Measurements from ENCODE around the gene TCAF1. TPM values are rescaled to one million over a fixed set of nuclear protein-coding genes. Genes with fewer than 3 reads are reported as not detected.

The TCAF1 gene
- total and polyA plus RNA-seq, 7 donors = 4.3 to 107 (median 19.5) TPM

- Histone ChIP-seq H3K27ac (no peak overlapping the region), H3K4me3 (no peak overlapping the region), H3K36me3 (ENCODE audit: insufficient read depth in 1 of 2, low read depth in 1 of 2) (no peaks in the 10 kb centered on the region), H3K27me3 (ENCODE audit: insufficient read depth in 3 of 3, low read length in 2 of 3) (no peaks in the 10 kb centered on the region), H3K4me1 (no peaks in the 10 kb centered on the region), H3K9me3 (no peaks in the 10 kb centered on the region)
- WGBS, 3 donors = 70 to 81% (median 77%) methylated on average over 5 of the region's 5 CpGs
- DNase-seq (no peak), ATAC-seq (no peak)
- intact Hi-C loops (cut with DNase I) = no loop called here
- no peak for TF ChIP-seq CTCF (IDR thresholded peaks at IDR 0.05)
Measured at GRCh38 chr7:143938379-143939243, 36.6 kb upstream of the TCAF1 start.

GRCh38 chr7:143936087-143937009 is 34.4 kb upstream of the TCAF1 start:
- 65 to 86% (median 85%) methylated on average over 4 of the region's 4 CpGs for WGBS, 3 donors
- DNase-seq (no peak), ATAC-seq (no peak)
- intact Hi-C loops (cut with DNase I) = no loop called here
- H3K27ac ChIP-seq = no peak overlapping the region
- H3K9me3 ChIP-seq = peaks cover 3% of the 10 kb centered on the region
- no peaks in the 10 kb centered on the region for H3K4me1 ChIP-seq
- no peak for TF ChIP-seq CTCF (IDR thresholded peaks at IDR 0.05)
- H3K4me3 ChIP-seq = no peak overlapping the region
- no peaks in the 10 kb centered on the region for H3K27me3 ChIP-seq (ENCODE audit: insufficient read depth in 3 of 3, low read length in 2 of 3)
- no peaks in the 10 kb centered on the region for H3K36me3 ChIP-seq (ENCODE audit: insufficient read depth in 1 of 2, low read depth in 1 of 2)

GRCh38 chr7:143934526-143935325 is 32.8 kb upstream of the TCAF1 start, which contains the start of gene OR2F2:
OR2F2 (plus strand) TSS chr7:143935233; CDS start chr7:143935233, 0 bp downstream.
- ATAC-seq (no peak), DNase-seq (no peak)
- 71 to 75% (median 72%) methylated on average over 3 of the region's 3 CpGs for WGBS, 3 donors
- H3K4me3 ChIP-seq = no peak within 1 kb of the TSS
- no peak within 1 kb of the TSS for H3K27ac ChIP-seq
- no peak for TF ChIP-seq CTCF (IDR thresholded peaks at IDR 0.05)
- H3K4me1 ChIP-seq = no peaks in the 10 kb centered on the region
- H3K9me3 ChIP-seq = peaks cover 3% of the 10 kb centered on the region
- no peaks in the 10 kb centered on the region for H3K36me3 ChIP-seq (ENCODE audit: insufficient read depth in 1 of 2, low read depth in 1 of 2)
- H3K27me3 ChIP-seq (ENCODE audit: insufficient read depth in 3 of 3, low read length in 2 of 3) = no peaks in the 10 kb centered on the region
- intact Hi-C loops (cut with DNase I) = loop anchor here in 1 of 2 donors (5.0 kb wide), 1 partner anchor 43 kb away; no protein-coding TSS in a partner anchor

GRCh38 chr7:143931739-143932138 is 29.8 kb upstream of the TCAF1 start:
- H3K27me3 ChIP-seq (ENCODE audit: insufficient read depth in 3 of 3, low read length in 2 of 3) = no peaks in the 10 kb centered on the region
- H3K4me3 ChIP-seq = no peak overlapping the region
- DNase-seq (no peak), ATAC-seq (no peak)
- H3K36me3 ChIP-seq (ENCODE audit: insufficient read depth in 1 of 2, low read depth in 1 of 2) = no peaks in the 10 kb centered on the region
- H3K27ac ChIP-seq = no peak overlapping the region
- peaks cover 3% of the 10 kb centered on the region for H3K9me3 ChIP-seq
- TF ChIP-seq CTCF (IDR thresholded peaks at IDR 0.05) = no peak
- intact Hi-C loops (cut with DNase I) = loop anchor here in 1 of 2 donors (5.0 kb wide), 1 partner anchor 46 kb away; no protein-coding TSS in a partner anchor
- no peaks in the 10 kb centered on the region for H3K4me1 ChIP-seq

All from psoas muscle (tissue), 8 donors.